HEK293 (cell line): ENCODE results near the gene SLC6A9.

ENCODE experiments used
- CTCF ChIA-PET: fragments of 350-600 bp; formaldehyde crosslinking; extraction: SDS; loops from one replicate; lab custom pipeline; 2021; ENCODE audit warnings: antibody characterized with exemption; lab: Yijun Ruan, JAX
- POLR2A ChIA-PET: fragments of 300-600 bp; formaldehyde crosslinking; extraction: SDS; loops from one replicate; lab custom pipeline; 2020; ENCODE audit warnings: antibody characterized with exemption, inconsistent platforms; lab: Yijun Ruan, JAX
- H3K27ac ChIP-seq: fragments of 200-500 bp; sonication (Bioruptor generic); 2 replicates; pipeline ENCODE4 v1.5.1; 2014; ENCODE audit warnings: low read depth, low read length, control low read depth, inconsistent platforms; ENCODE audit errors: extremely low read depth
- H3K36me3 ChIP-seq, 2 experiments: fragments of 200-500 bp in 1 of 2; sonication (Bioruptor generic) in 1 of 2; 1 replicate in 1 of 2; 2 replicates in 1 of 2; pipeline ENCODE4 v1.5.1; 2014 to 2017; ENCODE audit warnings: inconsistent platforms in 2 of 2, low read length in 2 of 2; ENCODE audit not compliant: control insufficient read depth in 2 of 2, insufficient read depth in 1 of 2
- H3K4me1 ChIP-seq: fragments of 200-500 bp; sonication (Bioruptor generic); 2 replicates; pipeline ENCODE4 v1.5.1; 2014; ENCODE audit warnings: mild to moderate bottlenecking, low read length, inconsistent platforms; ENCODE audit not compliant: control insufficient read depth, insufficient read depth
- H3K4me3 ChIP-seq: 2 replicates; pipeline ENCODE4 v1.5.1; 2011; ENCODE audit warnings: low read depth, mild to moderate bottlenecking, control low read depth, low read length, moderate library complexity
- H3K9me3 ChIP-seq: fragments of 200-500 bp; sonication (Bioruptor generic); 2 replicates; pipeline ENCODE4 v1.5.1; 2014; ENCODE audit warnings: low read depth, low read length, inconsistent platforms; ENCODE audit not compliant: control insufficient read depth, insufficient read depth
- AEBP2 ChIP-seq: fragments of 450-650 bp; formaldehyde crosslinking; IDR thresholded peaks from 2 replicates; pipeline ENCODE4 v1.5.1; 2016; ENCODE audit warnings: missing biosample characterization, missing genetic modification characterization, borderline replicate concordance
- CTCF ChIP-seq: fragments of 450-650 bp; formaldehyde crosslinking; IDR thresholded peaks from 2 replicates; pipeline ENCODE4 v1.5.1; 2016; ENCODE audit warnings: missing biosample characterization, missing genetic modification characterization
- GFI1B ChIP-seq: fragments of 450-650 bp; formaldehyde crosslinking; IDR thresholded peaks from 2 replicates; pipeline ENCODE4 v1.5.1; 2016; ENCODE audit warnings: missing biosample characterization, missing genetic modification characterization
- GLI4 ChIP-seq: fragments of 450-650 bp; formaldehyde crosslinking; IDR thresholded peaks from 2 replicates; pipeline ENCODE4 v1.5.1; 2016; ENCODE audit warnings: missing biosample characterization, missing genetic modification characterization
- KLF10 ChIP-seq: fragments of 450-650 bp; IDR thresholded peaks from 2 replicates; pipeline ENCODE4 v1.5.1; 2018; ENCODE audit warnings: missing biosample characterization, mild to moderate bottlenecking, missing genetic modification characterization
- KLF8 ChIP-seq: fragments of 450-650 bp; formaldehyde crosslinking; IDR thresholded peaks from 2 replicates; pipeline ENCODE4 v1.5.1; 2016; ENCODE audit warnings: missing biosample characterization, missing genetic modification characterization
- SCRT1 ChIP-seq: fragments of 450-650 bp; formaldehyde crosslinking; IDR thresholded peaks from 2 replicates; pipeline ENCODE4 v1.5.1; 2016; ENCODE audit warnings: missing biosample characterization, missing genetic modification characterization, borderline replicate concordance
- TRIM28 ChIP-seq: IDR thresholded peaks from 2 replicates; pipeline ENCODE4 v1.6.1; 2011; ENCODE audit warnings: low read length, control low read depth, borderline replicate concordance
- ZBTB10 ChIP-seq: fragments of 450-650 bp; formaldehyde crosslinking; IDR thresholded peaks from 2 replicates; pipeline ENCODE4 v1.5.1; 2016; ENCODE audit warnings: missing biosample characterization, missing genetic modification characterization
- ZBTB20 ChIP-seq: fragments of 450-650 bp; formaldehyde crosslinking; IDR thresholded peaks from 2 replicates; pipeline ENCODE4 v1.5.1; 2016; ENCODE audit warnings: missing biosample characterization, missing genetic modification characterization
- ZBTB44 ChIP-seq: fragments of 450-650 bp; IDR thresholded peaks from 2 replicates; pipeline ENCODE4 v1.5.1; 2018; ENCODE audit warnings: missing biosample characterization, mild to moderate bottlenecking, missing genetic modification characterization
- ZNF132 ChIP-seq: fragments of 450-650 bp; formaldehyde crosslinking; IDR thresholded peaks from 2 replicates; pipeline ENCODE4 v1.5.1; 2017; ENCODE audit warnings: missing biosample characterization, missing genetic modification characterization, borderline replicate concordance
- ZNF148 ChIP-seq: fragments of 450-650 bp; formaldehyde crosslinking; IDR thresholded peaks from 2 replicates; pipeline ENCODE4 v1.5.0; 2017; ENCODE audit warnings: missing biosample characterization, missing genetic modification characterization, borderline replicate concordance
- ZNF174 ChIP-seq: fragments of 450-650 bp; formaldehyde crosslinking; IDR thresholded peaks from 2 replicates; pipeline ENCODE4 v1.5.0; 2017; ENCODE audit warnings: missing biosample characterization, mild to moderate bottlenecking, missing genetic modification characterization
- ZNF24 ChIP-seq: fragments of 450-650 bp; formaldehyde crosslinking; IDR thresholded peaks from 2 replicates; pipeline ENCODE4 v1.5.1; 2016; ENCODE audit warnings: missing biosample characterization, missing genetic modification characterization
- ZNF350 ChIP-seq: fragments of 450-650 bp; formaldehyde crosslinking; IDR thresholded peaks from 2 replicates; pipeline ENCODE4 v1.5.0; 2017; ENCODE audit warnings: missing biosample characterization, mild to moderate bottlenecking, missing genetic modification characterization
- ZNF366 ChIP-seq: fragments of 450-650 bp; formaldehyde crosslinking; conservative IDR thresholded peaks from 2 replicates; pipeline ENCODE4 v1.5.1; 2016; ENCODE audit warnings: missing biosample characterization, missing genetic modification characterization
- ZNF510 ChIP-seq: fragments of 450-650 bp; formaldehyde crosslinking; IDR thresholded peaks from 2 replicates; pipeline ENCODE4 v1.5.1; 2018; ENCODE audit warnings: mild to moderate bottlenecking, missing genetic modification characterization, missing biosample characterization; ENCODE audit not compliant: insufficient replicate concordance
- ZNF521 ChIP-seq: fragments of 450-650 bp; formaldehyde crosslinking; IDR thresholded peaks from 2 replicates; pipeline ENCODE4 v1.5.1; 2017; ENCODE audit warnings: missing biosample characterization, mild to moderate bottlenecking, missing genetic modification characterization
- ZNF544 ChIP-seq: fragments of 450-650 bp; formaldehyde crosslinking; IDR thresholded peaks from 2 replicates; pipeline ENCODE4 v1.5.0; 2017; ENCODE audit warnings: missing biosample characterization, missing genetic modification characterization
- ZNF610 ChIP-seq: fragments of 450-650 bp; formaldehyde crosslinking; IDR thresholded peaks from 2 replicates; pipeline ENCODE4 v1.5.1; 2016; ENCODE audit warnings: missing biosample characterization, missing genetic modification characterization, borderline replicate concordance
- ZNF704 ChIP-seq: fragments of 450-650 bp; formaldehyde crosslinking; IDR thresholded peaks from 2 replicates; pipeline ENCODE4 v1.5.1; 2016; ENCODE audit warnings: missing biosample characterization, missing genetic modification characterization
- ZNF707 ChIP-seq: fragments of 450-650 bp; formaldehyde crosslinking; IDR thresholded peaks from 2 replicates; pipeline ENCODE4 v1.5.1; 2016; ENCODE audit warnings: missing biosample characterization, missing genetic modification characterization
- ZNF76 ChIP-seq: fragments of 450-650 bp; formaldehyde crosslinking; IDR thresholded peaks from 2 replicates; pipeline ENCODE4; 2016; ENCODE audit warnings: low read depth, missing biosample characterization, missing genetic modification characterization, borderline replicate concordance

Gene SLC6A9

GRCh38 chr1:44021156-44021555 lies 10.1 kb downstream of the SLC6A9 start:
- Histone ChIP-seq H3K4me3 (no peak overlapping the region), H3K9me3 (no peaks in the 10 kb centered on the region), H3K4me1 (no peaks in the 10 kb centered on the region)
- ChIA-PET CTCF (interaction anchor here (1.0 to 3.6 kb wide), 3 partner anchors 15 to 18 kb away, joined by 3 to 21 read pairs (median 4); no protein-coding TSS in a partner anchor), POLR2A (interaction anchor here (0.6 kb wide), 2 partner anchors 455 to 1658 kb away, joined by 3 read pairs; no protein-coding TSS in a partner anchor)
- TF ChIP-seq ZNF24 (tag by site-specific recombination) (no peak), ZBTB44 (tag by site-specific recombination) (no peak), ZBTB10 (tag by site-specific recombination) (no peak), TRIM28 (no peak), KLF8 (tag by site-specific recombination) (no peak), KLF10 (tag by site-specific recombination) (no peak), ZNF707 (tag by site-specific recombination) (no peak), ZNF544 (tag by site-specific recombination) (no peak), GLI4 (tag by site-specific recombination) (no peak), CTCF (tag by site-specific recombination) (no peak), ZNF350 (tag by site-specific recombination) (no peak), ZNF174 (no peak), ZBTB20 (tag by site-specific recombination) (no peak), ZNF132 (tag by site-specific recombination) (no peak), ZNF366 (tag by site-specific recombination) (no peak), ZNF610 (no peak), GFI1B (tag by site-specific recombination) (no peak), ZNF76 (tag by site-specific recombination) (no peak), ZNF510 (tag by site-specific recombination) (no peak)
- TF ChIP-seq, all 188 proteins: peak for 0
- Histone ChIP-seq H3K27ac (no peak overlapping the region), H3K36me3 (no peaks in the 10 kb centered on the region)

GRCh38 chr1:44020464-44020863 lies 10.8 kb downstream of the SLC6A9 start:
- no peak overlapping the region for H3K4me3 ChIP-seq
- CTCF ChIA-PET, result interaction anchor here (0.6 to 3.6 kb wide), 2 partner anchors 15 to 20 kb away, joined by 3 to 21 read pairs; no protein-coding TSS in a partner anchor
- no peaks in the 10 kb centered on the region for H3K9me3 ChIP-seq
- no peak overlapping the region for H3K27ac ChIP-seq
- H3K4me1 ChIP-seq, result no peaks in the 10 kb centered on the region
- POLR2A ChIA-PET, result interaction anchor here (0.6 kb wide), 1 partner anchor 456 kb away, joined by 3 read pairs; no protein-coding TSS in a partner anchor
- no peaks in the 10 kb centered on the region for H3K36me3 ChIP-seq
- TF ChIP-seq ZNF521 (tag by site-specific recombination) (no peak), AEBP2 (tag by site-specific recombination) (no peak), ZNF24 (tag by site-specific recombination) (no peak), ZNF148 (tag by site-specific recombination) (no peak), SCRT1 (tag by site-specific recombination) (no peak), TRIM28 (no peak), ZNF704 (no peak), ZNF366 (tag by site-specific recombination) (no peak)
